HG02973 (cell line): ENCODE data around the gene GALNT2.

Experiments used
- ATAC-seq: cut with Tn5 transposase; IDR thresholded peaks from one replicate; pipeline ENCODE4 v1.9.1; 2021; ENCODE audit warnings: moderate library complexity; ENCODE audit not compliant: unreplicated experiment

GALNT2 gene

DNA sequence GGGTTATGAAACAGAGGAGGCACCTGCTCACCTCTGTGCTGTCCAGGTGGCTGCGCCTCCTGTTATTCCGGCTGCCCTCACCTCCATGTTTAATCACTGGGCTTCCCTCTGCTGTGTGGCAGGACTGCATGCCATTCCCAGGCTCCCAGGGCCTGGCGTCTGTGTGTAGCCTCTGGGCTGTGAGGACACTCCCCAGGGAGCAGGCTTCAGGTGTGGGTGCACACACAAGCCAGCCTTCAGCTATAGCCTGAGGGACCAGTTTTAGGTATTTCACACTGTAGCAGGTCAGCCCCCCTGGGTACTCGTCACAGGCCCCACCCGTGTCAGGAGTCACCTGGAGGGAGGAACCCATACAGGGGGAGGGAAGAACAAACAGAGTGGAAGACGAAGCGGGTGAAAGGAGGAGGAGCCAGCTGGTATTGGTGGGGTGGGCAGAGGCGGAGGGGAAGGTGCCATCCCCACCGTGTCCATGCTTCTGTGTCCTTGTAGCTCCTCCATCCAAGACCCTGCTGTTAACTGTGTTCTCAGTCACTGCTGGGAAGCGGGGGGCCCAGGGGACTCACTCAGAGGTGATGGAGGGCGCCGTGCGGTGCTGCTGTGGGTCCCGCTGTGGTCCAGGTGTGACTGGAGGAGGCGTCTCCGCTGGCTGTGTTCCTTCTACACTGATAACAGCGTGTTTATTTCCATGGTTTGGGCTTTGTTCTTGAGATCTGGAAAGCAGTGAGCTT, 200.5 kb downstream of the GALNT2 start:
- ATAC-seq, result no peak

DNA sequence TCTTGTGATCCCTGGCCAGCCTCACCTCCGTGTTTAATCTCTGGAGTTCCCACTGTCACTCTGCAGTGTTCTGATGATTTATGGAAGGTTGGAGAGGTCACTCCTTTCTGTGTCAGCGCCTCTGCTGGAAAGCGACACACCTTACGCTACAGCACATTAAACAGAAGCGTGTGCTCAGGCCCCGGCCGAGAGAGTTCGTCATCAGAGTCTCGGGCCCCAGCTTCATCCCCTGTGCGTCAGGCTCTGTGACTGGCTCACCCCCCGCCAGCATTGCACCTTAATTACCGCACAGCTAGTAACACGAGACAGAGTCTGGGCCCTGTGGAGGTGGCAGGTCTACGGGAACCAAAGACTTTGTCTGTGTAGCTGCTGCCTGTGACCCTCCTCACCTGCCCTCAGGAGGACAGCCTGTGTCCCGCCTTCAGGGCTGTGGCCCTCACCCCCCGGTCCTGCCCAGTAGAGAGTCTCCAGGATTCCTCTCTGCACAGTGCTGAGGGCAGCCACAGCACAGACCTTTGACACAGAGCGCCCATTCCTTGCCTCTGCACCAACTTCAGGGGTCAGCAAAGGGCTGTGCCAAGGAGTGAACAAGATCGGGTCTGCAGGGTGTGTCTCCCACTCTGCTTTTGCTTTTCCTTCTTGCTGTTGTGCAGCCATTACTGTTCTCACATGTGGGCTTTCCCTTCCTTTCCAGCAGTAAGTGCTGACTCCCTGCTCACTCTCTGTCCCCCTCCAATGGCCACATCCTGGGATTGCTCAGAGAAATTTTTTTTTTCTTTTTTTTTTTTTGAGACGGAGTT, 201.5 kb downstream of the GALNT2 start:
- ATAC-seq, result no peak

DNA sequence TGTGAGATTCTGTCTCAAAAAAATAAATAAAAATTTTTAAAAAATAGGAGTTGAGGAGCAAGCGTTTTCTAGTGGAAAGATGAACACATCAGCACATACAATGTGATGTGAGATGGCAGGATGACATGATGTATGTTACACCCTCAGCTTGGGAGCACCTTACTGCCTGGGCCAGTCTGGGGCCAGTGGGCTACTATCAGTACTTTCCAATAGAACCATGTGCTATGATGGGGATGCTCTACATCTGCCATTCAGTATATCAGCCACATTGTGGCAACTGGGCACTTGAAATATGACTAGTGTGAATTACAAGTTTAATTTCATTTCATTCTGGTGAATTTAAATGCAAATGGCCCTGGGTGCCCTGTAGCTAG, 203.1 kb downstream of the GALNT2 start:
- ATAC-seq, result peak; percentile 8

DNA sequence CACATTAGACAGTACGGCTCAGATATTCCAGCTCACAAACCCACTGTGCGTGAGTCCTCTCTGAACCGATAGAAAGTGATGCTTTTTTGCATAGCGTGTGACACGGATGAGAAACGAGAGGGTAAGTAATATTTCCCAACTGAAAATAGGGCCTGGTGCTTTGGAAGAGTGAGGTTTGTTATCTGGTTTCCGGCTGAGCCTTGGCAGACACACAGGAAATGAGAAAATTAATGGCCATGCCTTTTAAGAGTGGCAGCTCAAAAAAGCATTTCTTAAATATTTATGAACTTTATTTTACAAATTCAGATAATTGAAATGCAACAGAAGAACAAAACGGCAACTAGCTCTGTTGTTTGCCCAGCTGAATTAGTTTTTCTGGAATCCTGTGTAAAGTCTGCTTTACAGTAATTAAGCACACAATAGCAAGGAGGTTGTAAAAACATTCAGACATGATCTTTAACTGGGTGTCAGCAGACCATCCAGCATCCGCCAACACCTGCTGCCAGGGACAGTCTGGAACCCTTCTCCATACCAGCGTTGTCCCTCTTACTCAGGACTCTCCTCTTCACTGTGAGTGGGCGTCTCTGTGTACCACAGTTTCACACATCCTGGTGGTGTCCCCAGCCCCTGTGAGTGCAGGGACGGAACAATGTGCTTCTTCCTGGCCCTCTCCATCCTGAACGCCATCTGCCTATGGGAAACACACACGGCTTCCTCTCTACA, 203.7 kb downstream of the GALNT2 start:
- ATAC-seq, result peak; percentile 51

DNA sequence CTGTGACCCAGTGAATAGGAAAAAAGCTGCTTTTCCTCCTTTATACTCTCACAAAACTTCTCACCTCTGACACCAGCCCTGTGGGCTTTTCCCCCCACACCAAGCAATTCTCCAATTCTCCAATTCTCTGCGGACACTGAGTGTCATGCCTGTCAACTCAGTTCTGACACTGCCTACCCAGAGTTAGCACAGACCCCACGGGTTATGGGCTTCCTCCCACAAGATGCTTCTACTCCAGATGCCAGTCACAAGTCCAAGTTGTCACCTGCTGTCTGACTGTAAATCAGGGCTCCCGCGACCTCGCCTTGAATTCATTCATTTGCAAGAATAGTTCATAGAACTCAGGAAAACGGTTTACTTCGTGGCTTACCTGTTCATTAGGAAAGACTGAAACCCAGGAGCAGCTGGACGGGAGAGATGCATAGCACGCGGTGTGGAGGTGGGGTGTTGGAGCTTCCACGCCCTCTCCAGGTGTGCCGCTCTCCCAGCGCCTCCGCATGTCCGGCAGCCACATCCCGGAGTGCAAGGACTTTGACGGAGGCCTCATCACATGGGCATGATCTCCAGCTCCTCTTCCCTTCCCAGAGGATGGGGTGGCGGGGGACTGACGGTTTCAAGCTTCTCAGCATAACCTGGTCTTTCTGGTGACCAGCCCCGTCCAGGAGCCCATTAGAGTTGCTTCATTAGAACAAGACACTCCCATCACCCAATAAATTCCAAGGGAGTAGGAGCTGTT, 204.4 kb downstream of the GALNT2 start:
- no peak for ATAC-seq

DNA sequence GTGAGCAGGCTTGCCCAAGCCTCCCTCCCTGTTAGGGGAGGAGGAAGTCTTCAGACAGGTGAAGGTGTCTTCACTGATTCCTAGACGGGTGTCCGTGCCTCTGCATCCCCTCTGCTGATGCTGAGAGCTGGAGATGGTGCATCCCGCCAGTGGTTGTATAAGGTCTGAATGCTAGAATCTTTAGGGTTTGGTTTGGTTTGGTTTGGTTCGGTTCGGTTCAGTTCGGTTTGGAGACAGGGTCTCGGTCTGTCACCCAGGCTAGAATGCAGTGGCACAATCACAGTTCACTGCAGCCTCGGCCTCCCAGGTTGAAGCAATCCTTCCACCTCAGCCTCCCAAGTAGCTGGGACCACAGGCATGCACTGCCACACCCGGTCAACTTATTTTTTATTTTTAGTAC, 205.5 kb downstream of the GALNT2 start:
- no peak for ATAC-seq

DNA sequence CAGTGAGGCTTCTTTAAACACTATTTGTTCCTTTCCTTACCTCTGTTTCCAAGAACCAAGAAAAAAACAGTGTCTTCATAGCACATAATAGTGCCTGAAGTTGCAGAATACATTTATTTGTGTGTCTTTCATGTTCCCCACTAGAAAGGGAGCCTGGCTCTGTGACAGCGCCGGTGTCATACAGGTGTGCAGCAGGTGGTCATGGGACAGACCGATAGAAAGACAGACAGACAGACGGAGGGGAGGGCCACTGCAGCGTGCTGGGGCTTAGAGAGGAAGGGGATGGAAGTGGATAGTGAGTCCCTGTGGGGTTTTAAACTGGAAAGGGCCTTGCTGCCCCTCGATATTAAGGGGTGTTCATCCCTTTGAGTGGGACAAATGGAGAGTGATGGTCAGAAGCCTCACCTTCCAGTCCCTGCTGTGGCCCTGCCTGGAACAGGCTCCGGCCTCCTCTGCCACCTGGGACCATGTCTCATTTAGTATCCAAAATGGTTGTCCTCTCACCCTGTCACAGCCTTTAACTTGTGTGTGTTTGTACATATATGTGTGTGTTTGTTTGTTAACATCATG, 206.2 kb downstream of the GALNT2 start:
- ATAC-seq, result no peak

DNA sequence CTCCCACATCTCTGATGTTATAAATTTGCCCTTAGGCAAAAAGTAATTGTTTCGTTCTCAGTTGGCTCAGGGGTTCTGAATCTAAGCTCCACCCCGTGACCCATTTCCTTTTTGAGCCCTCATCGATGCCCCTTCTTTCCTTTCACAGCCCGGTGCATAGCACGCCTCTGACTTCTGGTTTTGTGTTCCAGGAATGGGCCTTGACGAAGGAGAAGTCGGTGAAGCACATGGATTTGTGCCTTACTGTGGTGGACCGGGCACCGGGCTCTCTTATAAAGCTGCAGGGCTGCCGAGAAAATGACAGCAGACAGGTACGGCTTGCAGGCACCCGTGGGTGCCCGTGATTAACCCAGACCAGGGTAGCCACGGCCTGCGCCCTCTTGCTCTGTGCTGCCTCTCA, 207.2 kb downstream of the GALNT2 start:
- ATAC-seq, result no peak

DNA sequence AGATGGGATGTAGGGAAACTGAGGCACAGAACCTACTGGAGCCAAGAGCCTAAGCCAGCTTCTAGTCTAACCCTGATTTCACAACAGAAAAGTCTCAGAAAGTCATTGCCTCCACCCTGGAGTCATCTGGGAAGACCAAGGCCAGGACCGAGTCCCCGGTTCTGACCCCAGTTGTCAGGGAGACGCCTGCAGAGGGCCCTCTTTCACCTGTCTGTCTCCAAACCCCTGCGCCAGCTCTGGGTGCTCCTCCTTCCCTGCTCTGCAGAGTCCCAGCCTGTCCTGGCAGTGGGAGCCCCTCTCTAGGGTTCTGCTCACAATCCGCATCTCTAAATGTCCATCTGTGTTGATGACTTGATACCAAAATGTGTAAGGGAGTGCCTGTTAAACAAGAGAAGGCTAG, 209.4 kb downstream of the GALNT2 start:
- ATAC-seq, result no peak

DNA sequence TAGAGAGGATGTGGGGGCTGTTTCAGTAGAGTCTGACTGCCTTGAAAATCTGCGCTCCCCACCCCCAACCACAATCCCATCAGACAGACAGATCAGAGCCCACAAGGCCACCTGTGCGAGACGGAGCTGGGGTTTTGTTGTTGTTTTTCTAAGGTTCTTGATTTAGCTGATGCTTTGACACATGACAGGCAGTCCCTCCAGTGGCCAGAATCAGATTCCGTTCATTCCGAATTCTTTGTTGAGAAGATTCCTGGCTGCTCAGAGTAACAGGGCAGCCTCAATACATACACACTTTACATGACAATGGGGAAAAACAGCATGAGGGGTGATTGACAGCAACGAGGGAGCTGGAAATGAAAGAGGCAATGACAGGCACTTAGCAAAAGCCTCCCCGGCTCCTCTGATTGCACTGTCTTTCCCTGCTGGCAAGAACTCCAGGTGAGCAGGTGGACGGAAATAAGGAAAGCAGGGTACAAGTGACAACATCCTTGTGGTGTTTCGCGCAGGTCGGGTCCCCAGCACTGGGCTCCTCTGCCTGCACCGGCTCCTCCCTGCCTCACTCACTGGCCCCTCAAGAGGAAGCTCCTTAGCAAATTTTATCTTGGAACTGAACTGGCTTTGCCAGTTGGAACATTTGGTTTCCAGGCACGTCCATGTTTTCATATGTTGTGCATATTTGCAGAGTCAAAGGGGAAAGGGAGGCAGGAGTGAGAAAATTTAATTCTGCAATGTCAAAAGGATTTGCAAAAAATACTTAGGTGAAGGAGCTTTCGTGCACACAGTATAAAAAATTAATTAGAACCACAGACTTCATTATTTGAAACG, 210.4 kb downstream of the GALNT2 start:
- ATAC-seq, result no peak

DNA sequence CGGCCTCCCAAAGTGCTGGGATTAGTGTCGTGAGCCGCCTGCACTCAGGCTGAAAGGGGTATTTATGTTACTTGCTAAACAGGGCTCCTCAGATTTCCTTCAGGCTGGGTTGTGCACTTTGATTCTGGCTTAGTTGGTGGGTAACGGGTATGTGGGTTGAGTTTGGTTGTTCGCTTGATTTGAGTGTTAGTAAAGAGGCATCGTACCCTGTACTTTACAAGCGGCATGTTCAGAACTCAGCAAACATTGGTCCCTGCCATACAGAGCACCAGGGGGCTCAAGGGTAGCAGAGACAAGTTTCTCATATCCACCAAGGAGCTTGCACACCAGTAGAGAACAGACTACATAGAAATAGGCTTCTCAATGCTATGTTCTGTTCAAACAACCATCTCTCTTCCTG, 211.3 kb downstream of the GALNT2 start:
- ATAC-seq, result no peak

DNA sequence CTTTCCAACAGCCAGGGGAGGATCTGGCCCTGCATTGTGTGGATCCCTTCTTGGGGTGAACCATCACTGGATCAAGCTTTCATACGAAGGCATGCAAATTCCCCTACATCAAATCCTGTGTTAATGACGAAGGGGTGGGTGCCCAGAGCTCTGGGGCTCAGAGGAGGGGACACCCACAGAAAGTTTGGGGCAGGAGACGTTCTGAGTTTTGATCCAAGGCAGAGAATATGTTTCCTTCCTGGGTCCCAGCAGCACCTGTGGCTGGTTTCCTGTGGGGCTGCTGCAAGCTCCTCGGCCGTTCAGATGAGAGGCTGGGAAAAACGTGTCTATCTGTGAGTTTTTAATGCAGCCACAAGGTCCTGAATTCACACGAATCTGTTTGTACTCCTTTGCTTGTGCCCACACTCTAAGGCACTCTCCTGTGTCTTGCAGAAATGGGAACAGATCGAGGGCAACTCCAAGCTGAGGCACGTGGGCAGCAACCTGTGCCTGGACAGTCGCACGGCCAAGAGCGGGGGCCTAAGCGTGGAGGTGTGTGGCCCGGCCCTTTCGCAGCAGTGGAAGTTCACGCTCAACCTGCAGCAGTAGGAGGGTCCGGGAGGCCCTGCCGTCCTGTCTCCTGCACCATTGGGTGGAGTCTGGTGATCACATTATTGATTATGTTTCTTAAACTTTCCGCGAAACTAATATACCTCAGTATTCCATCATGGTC, 212.0 kb downstream of the GALNT2 start:
- no peak for ATAC-seq

DNA sequence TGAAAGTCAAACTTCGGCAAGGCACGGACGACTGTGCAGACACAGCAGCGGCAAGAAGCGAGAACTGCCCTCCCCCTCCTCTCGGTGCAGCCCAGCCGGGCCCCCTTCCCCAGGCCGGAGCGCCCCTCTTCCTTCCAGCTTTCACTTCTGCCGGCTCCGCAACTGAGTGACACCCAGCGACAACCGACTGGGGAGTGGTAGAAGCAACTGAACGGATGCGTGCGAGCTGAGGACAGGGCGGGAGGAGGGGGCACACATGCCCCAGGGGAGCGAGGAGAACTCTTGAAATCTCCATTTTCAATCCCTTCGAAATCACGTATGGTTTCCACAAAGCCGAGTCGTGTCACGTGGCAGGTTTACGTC, 212.5 kb downstream of the GALNT2 start:
- ATAC-seq, result no peak

DNA sequence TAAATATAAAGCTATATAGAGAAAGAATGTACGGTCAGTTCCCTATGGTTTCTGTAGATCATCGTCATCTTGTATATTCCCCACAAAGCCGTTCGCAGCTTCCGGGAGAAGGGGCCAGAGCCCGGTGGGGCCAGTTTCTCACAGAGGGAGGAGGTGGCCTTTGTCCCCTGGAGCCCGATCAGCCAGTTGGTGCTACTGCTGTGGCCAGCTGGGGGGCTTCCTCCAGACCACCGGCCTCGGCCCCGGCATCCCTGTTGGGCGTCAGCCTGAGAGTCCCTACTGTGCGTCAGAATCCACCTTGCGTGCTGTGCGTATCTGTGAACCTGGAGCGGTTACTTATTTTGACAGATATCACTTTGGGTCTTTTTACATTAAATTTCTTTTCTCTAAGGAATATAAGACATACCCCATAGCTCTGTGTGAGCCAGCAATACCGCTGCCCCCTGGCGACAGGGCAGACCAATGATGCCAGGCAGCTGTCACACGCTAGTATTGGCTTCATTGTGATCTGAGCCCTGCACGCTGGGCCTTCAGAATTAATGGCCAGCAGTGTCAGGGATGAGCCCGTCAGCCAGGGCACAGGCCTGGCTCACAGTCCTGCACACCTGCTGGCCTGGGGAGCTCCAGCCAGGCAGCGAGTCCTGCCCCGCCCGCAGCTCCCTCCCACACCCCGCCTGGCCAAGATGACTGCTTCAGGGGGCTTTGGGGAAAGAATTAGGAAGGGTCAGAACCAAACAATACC, 213.2 kb downstream of the GALNT2 start:
- ATAC-seq, result no peak

DNA sequence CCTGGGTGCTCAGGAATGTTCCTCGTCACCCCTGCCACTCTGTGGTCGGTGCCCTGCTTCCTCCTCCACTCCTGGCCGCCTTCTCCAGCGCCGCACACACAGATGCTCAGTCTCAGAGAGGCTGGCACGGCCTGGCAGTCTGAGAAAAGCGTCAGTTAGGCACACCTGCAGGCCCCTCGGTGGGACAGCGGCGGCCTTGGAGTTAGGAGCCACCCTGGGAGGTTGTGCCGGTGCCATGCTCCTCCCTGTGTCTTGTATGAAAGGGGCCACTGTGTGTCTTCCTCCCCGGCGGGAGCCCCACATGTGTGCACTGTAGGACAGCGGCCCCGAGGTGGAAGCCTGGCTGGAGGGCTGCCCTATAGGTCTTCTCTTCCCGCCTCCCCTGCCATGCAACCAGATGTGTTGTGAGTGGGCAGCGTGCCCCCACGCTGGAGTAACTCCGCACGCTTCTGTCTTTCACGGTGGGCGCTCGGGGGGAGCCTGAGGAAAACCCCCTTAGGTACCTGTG, 213.9 kb downstream of the GALNT2 start:
- no peak for ATAC-seq

DNA sequence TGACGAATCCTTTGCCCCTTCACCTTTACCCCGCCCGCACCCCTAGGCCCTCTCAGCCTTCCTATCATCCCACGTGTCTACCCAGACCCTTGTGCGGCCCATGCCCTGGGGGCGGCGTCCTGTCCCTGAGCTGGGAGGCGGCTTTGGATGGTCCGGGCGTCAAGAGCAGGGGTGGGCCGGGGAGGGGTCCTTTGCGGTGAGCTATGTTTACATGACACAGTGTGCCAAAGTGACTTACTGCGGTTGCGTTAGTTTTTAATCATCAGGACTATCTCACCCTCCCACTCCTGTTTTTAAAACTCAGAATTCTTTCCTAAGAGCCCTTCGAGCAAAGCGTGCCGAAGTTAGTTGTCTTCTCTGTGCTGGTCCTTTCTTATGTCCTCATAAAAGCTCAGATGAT, 214.5 kb downstream of the GALNT2 start:
- ATAC-seq, result no peak

DNA sequence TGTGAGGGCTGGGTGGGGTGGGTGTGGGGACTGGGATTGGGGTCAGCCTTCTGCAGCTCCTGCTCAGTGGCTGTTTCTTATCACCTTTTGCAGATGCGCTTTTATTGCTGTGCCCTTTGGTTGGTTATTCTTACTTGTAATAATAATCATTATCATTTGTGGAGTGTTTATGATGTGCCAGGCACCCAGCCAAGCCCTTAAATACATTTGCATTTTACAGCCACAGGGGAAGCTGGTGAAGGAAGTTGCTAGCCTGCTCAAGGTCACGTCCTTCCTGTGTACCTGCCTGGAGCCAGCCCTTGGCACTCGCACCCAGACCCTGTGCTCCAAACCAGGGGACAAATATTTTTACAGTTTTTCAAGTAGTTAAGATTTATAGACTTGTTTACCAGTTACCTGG, 215.1 kb downstream of the GALNT2 start:
- ATAC-seq, result no peak

DNA sequence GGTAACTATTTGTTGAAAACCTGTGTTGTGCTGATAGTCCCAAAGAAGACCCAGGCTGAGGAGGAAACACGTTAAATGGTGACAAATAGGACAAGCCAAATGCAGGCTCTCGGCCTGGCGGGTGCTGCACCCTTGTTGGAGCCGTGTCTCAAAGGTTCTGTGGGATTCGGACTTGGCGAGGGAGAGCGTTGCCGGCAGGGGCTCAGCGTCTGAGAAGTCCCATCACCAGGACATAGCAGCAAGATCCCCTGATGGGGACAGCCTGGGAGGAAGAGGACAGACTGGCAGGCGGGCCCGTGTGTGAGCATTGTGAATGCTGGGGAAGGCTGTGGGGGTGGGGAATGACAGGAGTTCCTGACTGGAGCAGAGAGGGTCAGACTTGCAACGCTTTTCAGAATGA, 216.6 kb downstream of the GALNT2 start:
- no peak for ATAC-seq

DNA sequence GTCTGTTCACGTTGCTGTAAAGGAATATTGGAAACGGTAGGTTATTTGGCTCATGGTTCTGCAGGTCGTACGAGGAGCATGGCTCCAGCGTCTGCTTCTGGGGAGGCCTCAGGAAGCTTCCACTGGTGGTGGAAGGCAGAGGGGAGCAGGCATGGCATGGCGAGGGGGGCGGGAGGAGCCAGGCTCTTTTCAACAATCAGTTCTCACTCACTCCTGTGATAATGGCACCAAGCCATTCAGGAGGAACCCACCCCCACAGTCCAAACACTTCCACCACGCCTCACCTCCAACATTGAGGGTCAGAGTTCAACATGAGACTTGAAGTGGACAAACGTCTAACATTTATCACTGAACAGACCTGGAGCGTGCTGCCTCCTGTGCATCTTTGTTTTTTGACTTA, 217.9 kb downstream of the GALNT2 start:
- no peak for ATAC-seq
